ENCODE results near the gene HYLS1.

GRCh38 chr11:125946712-125947418, 59.4 kb downstream of the HYLS1 start:
- TF ChIP-seq EP300 (IDR thresholded peaks at IDR 0.05) (no peak), POLR2A (IDR thresholded peaks at IDR 0.05) (no peak)
- TF ChIP-seq, protein P1, sequence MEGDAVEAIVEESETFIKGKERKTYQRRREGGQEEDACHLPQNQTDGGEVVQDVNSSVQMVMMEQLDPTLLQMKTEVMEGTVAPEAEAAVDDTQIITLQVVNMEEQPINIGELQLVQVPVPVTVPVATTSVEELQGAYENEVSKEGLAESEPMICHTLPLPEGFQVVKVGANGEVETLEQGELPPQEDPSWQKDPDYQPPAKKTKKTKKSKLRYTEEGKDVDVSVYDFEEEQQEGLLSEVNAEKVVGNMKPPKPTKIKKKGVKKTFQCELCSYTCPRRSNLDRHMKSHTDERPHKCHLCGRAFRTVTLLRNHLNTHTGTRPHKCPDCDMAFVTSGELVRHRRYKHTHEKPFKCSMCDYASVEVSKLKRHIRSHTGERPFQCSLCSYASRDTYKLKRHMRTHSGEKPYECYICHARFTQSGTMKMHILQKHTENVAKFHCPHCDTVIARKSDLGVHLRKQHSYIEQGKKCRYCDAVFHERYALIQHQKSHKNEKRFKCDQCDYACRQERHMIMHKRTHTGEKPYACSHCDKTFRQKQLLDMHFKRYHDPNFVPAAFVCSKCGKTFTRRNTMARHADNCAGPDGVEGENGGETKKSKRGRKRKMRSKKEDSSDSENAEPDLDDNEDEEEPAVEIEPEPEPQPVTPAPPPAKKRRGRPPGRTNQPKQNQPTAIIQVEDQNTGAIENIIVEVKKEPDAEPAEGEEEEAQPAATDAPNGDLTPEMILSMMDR (IDR thresholded peaks at IDR 0.05) = no peak

Measured in tibial nerve (tissue), 4 donors.